ENCODE measurements around the gene ACO2. TPM values are rescaled to one million over a fixed set of nuclear protein-coding genes. Genes with fewer than 3 reads are reported as not detected.

ACO2 gene
- total RNA-seq, 1 experiment from 2014 or later: 90.5 TPM

DNA sequence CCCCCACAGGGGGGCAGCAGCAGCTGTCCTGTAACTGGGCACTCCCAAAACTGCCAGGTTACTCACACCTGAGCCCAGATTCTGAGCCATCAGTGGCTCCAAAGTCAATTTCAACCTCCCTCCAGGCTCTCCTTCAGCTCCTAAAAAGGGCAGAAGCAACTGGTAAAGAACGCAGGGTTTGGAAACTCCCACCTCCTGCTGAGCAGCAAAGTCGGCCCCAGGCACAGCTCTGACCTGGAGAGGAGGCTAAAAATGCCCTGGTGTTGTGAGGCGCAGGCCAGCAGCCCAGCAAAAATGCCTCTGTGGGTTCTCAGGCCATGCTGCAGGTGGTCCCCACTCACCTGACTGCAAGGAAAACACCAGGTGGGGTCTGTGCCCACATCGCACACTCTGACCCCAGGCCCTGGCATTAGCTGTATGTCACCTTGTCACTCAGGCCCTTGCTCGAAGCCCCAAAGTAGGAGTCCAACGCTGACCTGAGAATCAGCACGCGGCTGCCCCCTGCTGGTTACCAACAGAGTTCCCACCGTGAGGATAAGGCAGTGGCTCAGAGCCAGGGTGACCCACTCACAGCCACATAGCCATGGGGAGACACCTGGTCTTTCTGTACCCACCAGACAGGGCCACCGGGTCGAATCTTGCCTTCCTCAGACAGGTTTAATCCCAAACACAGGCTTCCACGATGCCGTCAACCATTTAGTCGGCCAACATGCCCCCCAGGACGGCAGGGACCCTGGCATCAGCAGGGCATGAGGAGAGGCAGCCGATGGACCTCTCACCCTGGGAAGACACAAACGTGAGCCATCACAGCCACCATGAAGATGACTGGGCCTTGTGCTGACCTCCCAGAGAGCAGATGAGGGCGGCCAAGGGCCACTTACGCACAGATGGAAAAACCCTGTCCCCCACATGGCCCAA lies 64.2 kb downstream of the ACO2 start:
- Mint-ChIP-seq H3K36me3 (ENCODE audit: insufficient read depth, unreplicated experiment) (peaks cover 78% of the 10 kb centered on the region), H3K9me3 (ENCODE audit: unreplicated experiment) (no peaks in the 10 kb centered on the region), H3K27me3 (ENCODE audit: insufficient read depth, unreplicated experiment) (no peaks in the 10 kb centered on the region), H3K4me3 (ENCODE audit: unreplicated experiment) (no peak overlapping the region), H3K4me1 (ENCODE audit: low read depth, unreplicated experiment) (no peaks in the 10 kb centered on the region), H3K27ac (ENCODE audit: unreplicated experiment) (no peak overlapping the region)
- H3K36me3 ChIP-seq (ENCODE audit: control insufficient read depth, insufficient read depth, low read length): peaks cover under 1% of the 10 kb centered on the region; the same call in 1 of the 2 replicates
- BruUV-seq (replicated peaks): no TSS peak
- peak; percentile 68 to 78 for DNase-seq
- POLR2A ChIA-PET: interaction anchor here (0.6 kb wide), 1 partner anchor 54 kb away, joined by 3 read pairs; no protein-coding TSS in a partner anchor
- CTCF ChIA-PET: interaction anchor here (0.5 to 1.1 kb wide), 4 partner anchors 27 to 130 kb away, joined by 3 to 8 read pairs (median 4); no protein-coding TSS in a partner anchor
- no peaks in the 10 kb centered on the region for H3K4me1 ChIP-seq
- intact Hi-C loops (cut with micrococcal nuclease; ENCODE audit: unreplicated experiment): no loop called here
- H3K4me3 ChIP-seq (ENCODE audit: low read depth, low read length): no peak overlapping the region
- H3K9me3 ChIP-seq: no peaks in the 10 kb centered on the region
- H3K27me3 ChIP-seq (replicated peaks; ENCODE audit: control insufficient read depth, insufficient read depth, low read length): no peaks in the 10 kb centered on the region
- TF ChIP-seq, protein P1, sequence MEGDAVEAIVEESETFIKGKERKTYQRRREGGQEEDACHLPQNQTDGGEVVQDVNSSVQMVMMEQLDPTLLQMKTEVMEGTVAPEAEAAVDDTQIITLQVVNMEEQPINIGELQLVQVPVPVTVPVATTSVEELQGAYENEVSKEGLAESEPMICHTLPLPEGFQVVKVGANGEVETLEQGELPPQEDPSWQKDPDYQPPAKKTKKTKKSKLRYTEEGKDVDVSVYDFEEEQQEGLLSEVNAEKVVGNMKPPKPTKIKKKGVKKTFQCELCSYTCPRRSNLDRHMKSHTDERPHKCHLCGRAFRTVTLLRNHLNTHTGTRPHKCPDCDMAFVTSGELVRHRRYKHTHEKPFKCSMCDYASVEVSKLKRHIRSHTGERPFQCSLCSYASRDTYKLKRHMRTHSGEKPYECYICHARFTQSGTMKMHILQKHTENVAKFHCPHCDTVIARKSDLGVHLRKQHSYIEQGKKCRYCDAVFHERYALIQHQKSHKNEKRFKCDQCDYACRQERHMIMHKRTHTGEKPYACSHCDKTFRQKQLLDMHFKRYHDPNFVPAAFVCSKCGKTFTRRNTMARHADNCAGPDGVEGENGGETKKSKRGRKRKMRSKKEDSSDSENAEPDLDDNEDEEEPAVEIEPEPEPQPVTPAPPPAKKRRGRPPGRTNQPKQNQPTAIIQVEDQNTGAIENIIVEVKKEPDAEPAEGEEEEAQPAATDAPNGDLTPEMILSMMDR (IDR thresholded peaks at IDR 0.05; ENCODE audit: insufficient read depth in 1 of 2, low read depth in 1 of 2, low read length in 1 of 2, severe bottlenecking in 1 of 2, unreplicated experiment in 1 of 2): peak; percentile 65 to 75

DNA sequence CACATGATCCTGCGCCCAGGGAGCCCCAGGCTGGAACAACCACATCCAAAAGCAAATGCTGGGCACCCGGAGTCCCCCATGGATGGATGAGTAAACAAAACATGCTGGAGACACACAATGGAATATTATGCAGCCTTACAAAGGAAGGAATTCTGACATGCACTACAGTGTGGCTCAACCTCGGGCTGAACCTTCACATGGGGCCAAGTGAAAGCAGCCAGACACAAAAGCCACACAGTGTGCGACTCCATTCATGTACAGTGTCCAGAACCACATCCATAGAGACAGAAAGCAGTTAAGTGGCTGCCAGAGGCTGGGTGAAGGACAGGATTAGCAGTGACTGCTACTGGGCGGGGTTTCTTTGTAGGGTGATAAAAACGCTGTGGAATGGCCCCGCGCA lies 65.3 kb downstream of the ACO2 start:
- intact Hi-C loops (cut with micrococcal nuclease; ENCODE audit: unreplicated experiment): no loop called here
- no peak overlapping the region for H3K27ac Mint-ChIP-seq (ENCODE audit: unreplicated experiment)
- CTCF ChIA-PET: no interaction called here
- Histone ChIP-seq H3K4me1 (no peaks in the 10 kb centered on the region), H3K4me3 (ENCODE audit: low read depth, low read length) (no peak overlapping the region), H3K9me3 (no peaks in the 10 kb centered on the region), H3K27me3 (replicated peaks; ENCODE audit: control insufficient read depth, insufficient read depth, low read length) (no peaks in the 10 kb centered on the region), H3K36me3 (ENCODE audit: control insufficient read depth, insufficient read depth, low read length) (no peaks in the 10 kb centered on the region)
- TF ChIP-seq, protein P1 (IDR thresholded peaks at IDR 0.05; ENCODE audit: insufficient read depth in 1 of 2, low read depth in 1 of 2, low read length in 1 of 2, severe bottlenecking in 1 of 2, unreplicated experiment in 1 of 2): no peak
- no TSS peak for BruUV-seq (replicated peaks)
- H3K36me3 Mint-ChIP-seq (ENCODE audit: insufficient read depth, unreplicated experiment): peaks cover 69% of the 10 kb centered on the region
- no peaks in the 10 kb centered on the region for H3K27me3 Mint-ChIP-seq (ENCODE audit: insufficient read depth, unreplicated experiment)
- no peak overlapping the region for H3K4me3 Mint-ChIP-seq (ENCODE audit: unreplicated experiment)
- H3K4me1 Mint-ChIP-seq (ENCODE audit: low read depth, unreplicated experiment): no peaks in the 10 kb centered on the region
- no peaks in the 10 kb centered on the region for H3K9me3 Mint-ChIP-seq (ENCODE audit: unreplicated experiment)
- no peak for DNase-seq
- POLR2A ChIA-PET: no interaction called here

DNA sequence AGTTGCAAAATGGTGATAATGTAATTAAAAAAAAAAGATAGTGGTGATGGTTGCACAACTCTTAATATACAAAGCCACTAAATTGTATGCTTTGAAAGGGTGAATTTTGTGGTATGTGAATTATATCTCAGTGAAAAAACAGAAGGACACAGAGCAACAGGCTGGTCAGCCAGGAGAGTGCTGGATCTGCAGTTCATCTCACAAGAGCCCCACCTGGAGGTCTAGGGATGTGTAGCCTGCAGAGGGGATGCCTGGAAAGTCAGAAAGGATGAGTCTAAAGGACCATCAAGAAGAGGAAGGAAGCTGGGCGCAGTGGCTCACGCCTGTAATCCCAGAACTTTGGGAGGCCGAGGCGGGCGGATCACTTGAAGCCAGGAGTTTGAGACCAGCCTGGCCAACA lies 66.3 kb downstream of the ACO2 start:
- no peaks in the 10 kb centered on the region for H3K36me3 ChIP-seq (ENCODE audit: control insufficient read depth, insufficient read depth, low read length)
- Mint-ChIP-seq H3K27ac (ENCODE audit: unreplicated experiment) (peak overlapping the region; percentile 27), H3K36me3 (ENCODE audit: insufficient read depth, unreplicated experiment) (peaks cover 64% of the 10 kb centered on the region), H3K4me3 (ENCODE audit: unreplicated experiment) (no peak overlapping the region), H3K27me3 (ENCODE audit: insufficient read depth, unreplicated experiment) (no peaks in the 10 kb centered on the region), H3K9me3 (ENCODE audit: unreplicated experiment) (no peaks in the 10 kb centered on the region), H3K4me1 (ENCODE audit: low read depth, unreplicated experiment) (no peaks in the 10 kb centered on the region)
- H3K4me3 ChIP-seq (ENCODE audit: low read depth, low read length): no peak overlapping the region
- peak in 1 of 2 experiments; percentile 46 for DNase-seq
- H3K4me1 ChIP-seq: 0 out of 2 replicates have a peak, but pooled peaks cover 4% of the 10 kb centered on the region
- TF ChIP-seq, protein P1 (IDR thresholded peaks at IDR 0.05; ENCODE audit: insufficient read depth in 1 of 2, low read depth in 1 of 2, low read length in 1 of 2, severe bottlenecking in 1 of 2, unreplicated experiment in 1 of 2): peak in 1 of 2 experiments; percentile 58
- no peaks in the 10 kb centered on the region for H3K9me3 ChIP-seq
- POLR2A ChIA-PET: no interaction called here
- intact Hi-C loops (cut with micrococcal nuclease; ENCODE audit: unreplicated experiment): no loop called here
- no peaks in the 10 kb centered on the region for H3K27me3 ChIP-seq (replicated peaks; ENCODE audit: control insufficient read depth, insufficient read depth, low read length)
- BruUV-seq (replicated peaks): no TSS peak
- CTCF ChIA-PET: interaction anchor here (0.6 to 0.8 kb wide), 5 partner anchors 9 to 171 kb away, joined by 3 to 4 read pairs (median 3); partner anchors contain the start of gene POLR3H
